Endothelial cell of umbilical vein (primary cell): ENCODE results near the gene PRUNE2. TPM values are rescaled to one million over a fixed set of nuclear protein-coding genes. Genes with fewer than 3 reads are reported as not detected.

Source experiments
- BruUV-seq: library from RNA; stranded (reverse); fragments of 400-500 nt; replicated peaks from 2 replicates; lab custom pipeline; 2021; lab: Mats Ljungman, UMichigan
- CTCF ChIA-PET: fragments of 300-600, 350-600 bp; sonication (Branson Sonifier 250); formaldehyde crosslinking; loops from one replicate; lab custom pipeline; 2021; ENCODE audit warnings: antibody characterized with exemption, inconsistent platforms; lab: Charles Lee
- POLR2A ChIA-PET: fragments of 300-600, 350-600 bp; sonication (Branson Sonifier 250); formaldehyde crosslinking; loops from one replicate; lab custom pipeline; 2021; ENCODE audit warnings: antibody characterized with exemption, inconsistent platforms; lab: Charles Lee
- DNase-seq: peaks from one replicate; pipeline ENCODE4 v3.0.0-alpha.2; 2011; ENCODE audit warnings: low read depth, low spot score
- FAIRE-seq: peaks from 2 replicates; lab custom pipeline; 2011; peaks lifted over from hg19 to GRCh38; lab: Jason Lieb, UNC
- H2AFZ ChIP-seq: 2 replicates; pipeline ENCODE4 v1.6.0; 2012; ENCODE audit warnings: low read depth, low read length, control low read depth, inconsistent platforms
- H3K27ac ChIP-seq: 2 replicates; pipeline ENCODE4 v1.5.1; 2011; ENCODE audit warnings: low read depth, mild to moderate bottlenecking, control low read depth, low read length, moderate library complexity; ENCODE audit not compliant: insufficient read depth
- H3K27me3 ChIP-seq, 2 experiments: 2 replicates each; pipeline versions ENCODE4 v1.6.0 to v1.6.1; 2011; ENCODE audit warnings: low read length in 2 of 2, mixed read lengths in 1 of 2; ENCODE audit not compliant: control insufficient read depth in 2 of 2, insufficient read depth in 2 of 2
- H3K36me3 ChIP-seq, 2 experiments: 2 replicates in 1 of 2; 3 replicates in 1 of 2; pipeline ENCODE4 v1.5.1; 2011; ENCODE audit warnings: low read length in 2 of 2, mild to moderate bottlenecking in 1 of 2, moderate library complexity in 1 of 2; ENCODE audit not compliant: control insufficient read depth in 2 of 2, insufficient read depth in 2 of 2; ENCODE audit errors: extremely low read depth in 1 of 2
- H3K4me1 ChIP-seq: 3 replicates; pipeline ENCODE4 v1.5.1; 2011; ENCODE audit warnings: mild to moderate bottlenecking, low read length; ENCODE audit not compliant: control insufficient read depth, insufficient read depth; ENCODE audit errors: extremely low read depth
- H3K4me2 ChIP-seq: 2 replicates; pipeline ENCODE4 v1.6.1; 2011; ENCODE audit warnings: low read length, control low read depth, mixed read lengths; ENCODE audit not compliant: insufficient read depth
- H3K4me3 ChIP-seq, 3 experiments: fragments of 200-600 bp in 1 of 3; sonication (generic), shearing (Covaris generic) in 1 of 3; replicated peaks in 1 of 3; 2 replicates each; pipeline ENCODE4 v1.5.1; 2011 to 2016; ENCODE audit warnings: control low read depth in 3 of 3, low read length in 3 of 3, mild to moderate bottlenecking in 2 of 3, inconsistent platforms in 1 of 3, low read depth in 1 of 3, moderate library complexity in 1 of 3; ENCODE audit not compliant: insufficient read depth in 1 of 3
- H3K79me2 ChIP-seq: 2 replicates; pipeline ENCODE4 v1.6.0; 2012; ENCODE audit warnings: low read length, inconsistent platforms; ENCODE audit not compliant: control insufficient read depth, insufficient read depth
- H3K9ac ChIP-seq: replicated peaks from 2 replicates; pipeline ENCODE3; 2011; ENCODE audit warnings: low read length, control low read depth; ENCODE audit not compliant: insufficient read depth; ENCODE audit errors: extremely low read depth
- H3K9me1 ChIP-seq: replicated peaks from 3 replicates; pipeline ENCODE4 v1.6.0; 2011; ENCODE audit warnings: mild to moderate bottlenecking, low read length; ENCODE audit not compliant: control insufficient read depth, insufficient read depth; ENCODE audit errors: extremely low read depth
- H3K9me3 ChIP-seq: replicated peaks from 2 replicates; pipeline ENCODE4 v1.5.1; 2012; ENCODE audit warnings: low read length, inconsistent platforms; ENCODE audit not compliant: control insufficient read depth, insufficient read depth
- H4K20me1 ChIP-seq: replicated peaks from 2 replicates; pipeline ENCODE3; 2011; ENCODE audit warnings: mild to moderate bottlenecking, low read length; ENCODE audit not compliant: control insufficient read depth, insufficient read depth; ENCODE audit errors: extremely low read depth
- GATA2 ChIP-seq: IDR thresholded peaks from 2 replicates; pipeline ENCODE4 v1.7.0; 2011; ENCODE audit warnings: low read depth, mild to moderate bottlenecking, moderate library complexity, mixed read lengths, low read length; ENCODE audit not compliant: insufficient read length, insufficient read depth
- JUN ChIP-seq: IDR thresholded peaks from 2 replicates; pipeline ENCODE4 v1.6.1; 2011; ENCODE audit warnings: borderline replicate concordance, low read depth; ENCODE audit not compliant: insufficient read length, insufficient read depth
- MAX ChIP-seq: IDR thresholded peaks from 2 replicates; pipeline ENCODE4 v1.6.1; 2011; ENCODE audit not compliant: insufficient read depth, insufficient read length
- MYC ChIP-seq: IDR thresholded peaks from one replicate; pipeline ENCODE4 v1.6.1; 2011; ENCODE audit warnings: mild to moderate bottlenecking, low read depth, low read length
- POLR2AphosphoS5 ChIP-seq: IDR thresholded peaks from 2 replicates; pipeline ENCODE4 v1.6.1; 2012; ENCODE audit warnings: low read depth, mild to moderate bottlenecking, control low read depth, low read length, moderate library complexity; ENCODE audit not compliant: insufficient read depth
- dilution Hi-C: fragments of 300-500 bp; cut with MboI; formaldehyde crosslinking; loops from one replicate; pipeline ENCODE4 v1.15.0; 2019; ENCODE audit warnings: low sequenced_read_pairs; ENCODE audit not compliant: extremely low pct_ligation_motif_present
- intact Hi-C: fragments of 100-400 bp; cut with micrococcal nuclease; formaldehyde crosslinking; loops from one replicate; pipeline ENCODE4 v1.10.0; 2022
- polyA plus RNA-seq, 4 experiments: library from polyadenylated mRNA; depleted of rRNA in 3 of 4; stranded (reverse) in 3 of 4; unstranded in 1 of 4; fragments of >200 nt; gene quantifications; 2 replicates each; pipeline versions ENCODE4 v1.2.1 to v1.2.3, GENCODE V29; 2011 to 2012; ENCODE audit warnings: missing spikeins in 1 of 4
- total RNA-seq: library from RNA; stranded (reverse); gene quantifications from 2 replicates; pipeline ENCODE4 v1.2.3, GENCODE V29; 2021

The PRUNE2 gene
- total and polyA plus RNA-seq, 2 donors (not counting 3 experiments of a cell fraction or from before 2014, with no cell fraction given), result 15.8 to 21.7 TPM

DNA sequence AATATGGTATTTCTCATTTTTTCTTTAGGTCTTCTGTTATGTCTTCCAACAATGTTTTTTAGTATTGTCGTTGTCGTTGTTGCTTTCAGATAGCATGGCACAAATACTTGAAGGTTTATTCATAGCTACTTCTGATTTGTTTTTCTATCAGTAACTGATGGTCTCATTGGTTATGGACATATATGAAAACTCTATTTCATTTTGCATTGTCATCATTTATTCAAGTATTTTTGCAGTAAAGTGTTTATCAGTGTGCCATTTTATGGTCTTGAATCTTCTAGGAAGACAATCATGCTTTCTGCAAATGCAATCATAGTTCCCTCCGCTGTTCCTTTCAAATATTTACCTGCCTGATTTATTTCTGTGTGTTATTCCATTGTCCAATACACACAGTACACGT, 44.0 kb upstream of the PRUNE2 start:
- no peak overlapping the region for H3K4me2 ChIP-seq
- ChIA-PET CTCF (no interaction called here), POLR2A (no interaction called here)
- no peaks in the 10 kb centered on the region for H3K79me2 ChIP-seq
- H3K27ac ChIP-seq, result no peak overlapping the region
- no peak overlapping the region for H2AFZ ChIP-seq
- dilution Hi-C loops (no loop called here), intact Hi-C loops (loop anchor here (5.0 kb wide), 1 partner anchor 1003 kb away; no protein-coding TSS in a partner anchor)
- FAIRE-seq, result no peak
- TF ChIP-seq MAX, result no peak
- peaks cover 0 to 1% of the 10 kb centered on the region in 2 experiments for H3K27me3 ChIP-seq
- no peak for DNase-seq
- no peak overlapping the region for H3K4me3 ChIP-seq
- H3K9ac ChIP-seq, result no peak overlapping the region
- H3K9me3 ChIP-seq, result no peaks in the 10 kb centered on the region
- no TSS peak for BruUV-seq
- no peaks in the 10 kb centered on the region for H3K36me3 ChIP-seq
- H3K4me1 ChIP-seq, result no peaks in the 10 kb centered on the region
- no peaks in the 10 kb centered on the region for H4K20me1 ChIP-seq
- no peaks in the 10 kb centered on the region for H3K9me1 ChIP-seq

GRCh38 chr9:76944011-76944410, 38.1 kb upstream of the PRUNE2 start:
- DNase-seq (no peak), FAIRE-seq (no peak)
- no peaks in the 10 kb centered on the region for H3K27me3 ChIP-seq
- CTCF ChIA-PET, result no interaction called here
- H3K4me1 ChIP-seq, result no peaks in the 10 kb centered on the region
- no peak overlapping the region for H3K4me3 ChIP-seq
- dilution Hi-C loops, result no loop called here
- H3K9me3 ChIP-seq, result no peaks in the 10 kb centered on the region
- intact Hi-C loops, result no loop called here
- POLR2A ChIA-PET, result no interaction called here
- H2AFZ ChIP-seq, result no peak overlapping the region
- BruUV-seq, result no TSS peak
- H3K27ac ChIP-seq, result no peak overlapping the region
- no peak overlapping the region for H3K4me2 ChIP-seq
- H3K9ac ChIP-seq, result no peak overlapping the region
- no peaks in the 10 kb centered on the region for H3K36me3 ChIP-seq
- no peaks in the 10 kb centered on the region for H3K79me2 ChIP-seq
- H3K9me1 ChIP-seq, result no peaks in the 10 kb centered on the region
- TF ChIP-seq MYC, result no peak
- no peak for TF ChIP-seq GATA2
- no peak for TF ChIP-seq MAX
- TF ChIP-seq JUN, result no peak
- no peak for TF ChIP-seq POLR2AphosphoS5
- H4K20me1 ChIP-seq, result no peaks in the 10 kb centered on the region
